K562 (cell line): ENCODE results near the gene UBXN11. TPM values are rescaled to one million over a fixed set of nuclear protein-coding genes. Genes with fewer than 3 reads are reported as not detected.

Experiments used
- FOXK1 ChIP-seq: sonication (generic); formaldehyde crosslinking; IDR thresholded peaks from 2 replicates; pipeline ENCODE4 v1.8.0; 2022; ENCODE audit warnings: missing genetic modification reagents, mild to moderate bottlenecking, borderline replicate concordance
- GATAD2A ChIP-seq: fragments of 450-650 bp; IDR thresholded peaks from 2 replicates; pipeline ENCODE4 v1.6.1; 2017
- GTF3C2 ChIP-seq: IDR thresholded peaks from 3 replicates; pipeline ENCODE4 v1.6.1; 2011; ENCODE audit warnings: borderline replicate concordance, mild to moderate bottlenecking, moderate library complexity; ENCODE audit not compliant: insufficient read length; ENCODE audit errors: extremely low read depth
- OTX1 ChIP-seq: fragments of 450-650 bp; formaldehyde crosslinking; IDR thresholded peaks from 2 replicates; pipeline ENCODE4 v1.4.0; 2022; ENCODE audit warnings: mild to moderate bottlenecking
- POLR2G ChIP-seq: fragments of 200-400 bp; formaldehyde crosslinking; IDR thresholded peaks from 2 replicates; pipeline ENCODE4 v1.6.1; 2017; ENCODE audit warnings: low read depth, mild to moderate bottlenecking, antibody characterized with exemption, low read length, moderate library complexity
- RBM34 ChIP-seq: fragments of 200-400 bp; formaldehyde crosslinking; IDR thresholded peaks from 2 replicates; pipeline ENCODE4 v1.6.1; 2018; ENCODE audit warnings: low read length, borderline replicate concordance; ENCODE audit not compliant: insufficient read depth
- SP1 ChIP-seq: sonication (generic); formaldehyde crosslinking; IDR thresholded peaks from 2 replicates; pipeline ENCODE4 v1.8.1; 2022; ENCODE audit warnings: mild to moderate bottlenecking, missing genetic modification reagents
- TBL1XR1 ChIP-seq, 2 experiments: IDR thresholded peaks; 2 replicates each; pipeline ENCODE4 v1.6.1; 2012; ENCODE audit warnings: improper control_type of control experiment in 2 of 2, low read length in 2 of 2, mild to moderate bottlenecking in 1 of 2
- ZBTB40 ChIP-seq, 2 experiments: fragments of 450-650 bp in 1 of 2; sonication (generic) in 1 of 2; formaldehyde crosslinking in 1 of 2; IDR thresholded peaks; 2 replicates each; pipeline versions ENCODE4 v1.7.1 to v1.9.0; 2016 to 2022; ENCODE audit warnings: inconsistent platforms in 1 of 2, mild to moderate bottlenecking in 1 of 2, missing genetic modification reagents in 1 of 2
- ZNF696 ChIP-seq: fragments of 250-450 bp; sonication (Bioruptor Pico); conservative IDR thresholded peaks from 2 replicates; pipeline ENCODE4 v1.4.0; 2020; ENCODE audit warnings: mild to moderate bottlenecking, moderate library complexity
- ZNF77 ChIP-seq: fragments of 250-450 bp; sonication (Bioruptor Pico); IDR thresholded peaks from 2 replicates; pipeline ENCODE4 v1.5.0; 2020
- polyA plus RNA-seq, 8 experiments: library from polyadenylated mRNA; depleted of rRNA in 4 of 8; stranded (reverse) in 5 of 8; unstranded in 3 of 8; fragments of >200 nt; fragmentation: Nextera tagmentation in 2 of 8; fragmentation: Illumina TruSeq in 1 of 8; extraction: Ambion mirVana in 2 of 8; extraction: Trizol in 1 of 8; gene quantifications; 2 replicates each; pipeline versions ENCODE4 v1.2.1 to v1.2.3, GENCODE V29; 2011 to 2014; ENCODE audit warnings: inconsistent platforms in 1 of 8, missing spikeins in 1 of 8
- total RNA-seq, 7 experiments: library from RNA; depleted of rRNA in 6 of 7; stranded (reverse); fragments of >200 nt in 6 of 7; fragmentation: Illumina TruSeq in 2 of 7; extraction: Trizol in 2 of 7; gene quantifications; 2 replicates each; pipeline versions ENCODE4 v1.2.1 to v1.2.3, GENCODE V29; 2011 to 2021; ENCODE audit warnings: low replicate concordance in 1 of 7

Gene UBXN11
- total and polyA plus RNA-seq, 9 of the 15 experiments (the other 6 are each of a cell fraction or from before 2014, with no cell fraction given), result 0.48 to 34.3 (median 11.3) TPM

GRCh38 chr1:26287033-26287711 is 19.3 kb downstream of the UBXN11 start (continued):
- no peak for TF ChIP-seq GTF3C2
- TF ChIP-seq ZBTB40 (IDR thresholded peaks at IDR 0.05), result no peak
- no peak for TF ChIP-seq ZBTB40 (CRISPR knock-in tag; IDR thresholded peaks at IDR 0.05)
- TF ChIP-seq POLR2G, result no peak
- TF ChIP-seq OTX1 (CRISPR knock-in tag), result no peak
- TF ChIP-seq ZNF77 (CRISPR knock-in tag), result no peak
- TF ChIP-seq ZNF696 (CRISPR knock-in tag), result no peak
- no peak for TF ChIP-seq RBM34
- TF ChIP-seq FOXK1 (CRISPR knock-in tag), result 0 out of 2 replicates have a peak, but pooled peaks have one; percentile 12
- peak; percentile 76; the same call in 1 of the 2 replicates for TF ChIP-seq GATAD2A
- TF ChIP-seq SP1, result peak; percentile 73
- TF ChIP-seq TBL1XR1 (IDR thresholded peaks at IDR 0.05; ENCODE audit: low read length in 2 of 2), result peak; percentile 57 to 96; a peak in 2 of 4 replicates
